IMR-90 (cell line): ENCODE results near the gene PARD3. TPM values are rescaled to one million over a fixed set of nuclear protein-coding genes. Genes with fewer than 3 reads are reported as not detected.

ENCODE experiments used
- ATAC-seq: fragments of 200-7000 bp; cut with Tn5 transposase; 2 replicates; pipeline ENCODE4 v1.9.1; 2020; ENCODE audit warnings: low read depth, mild to moderate bottlenecking, moderate library complexity
- BruUV-seq: library from RNA; stranded (reverse); fragments of 400-500 nt; replicated peaks from 2 replicates; lab custom pipeline; 2021; lab: Mats Ljungman, UMichigan
- CTCF ChIA-PET: fragments of 300-600 bp; formaldehyde crosslinking; extraction: SDS; loops from one replicate; lab custom pipeline; 2021; ENCODE audit warnings: antibody characterized with exemption; lab: Yijun Ruan, JAX
- POLR2A ChIA-PET: fragments of 300-600 bp; sonication (Branson Sonifier 250); formaldehyde crosslinking; loops from one replicate; lab custom pipeline; 2022; ENCODE audit warnings: antibody characterized with exemption; ENCODE audit not compliant: unreplicated experiment; lab: Charles Lee
- DNase-seq: peaks from one replicate; pipeline ENCODE4 v3.0.0; 2013
- H2AFZ ChIP-seq: replicated peaks from 2 replicates; pipeline ENCODE3; 2013; ENCODE audit warnings: low read length, mild to moderate bottlenecking; ENCODE audit not compliant: poor library complexity
- H2AK5ac ChIP-seq: 2 replicates; pipeline ENCODE4 v1.6.1; 2013; ENCODE audit warnings: low read depth, low read length, inconsistent platforms
- H2AK9ac ChIP-seq: replicated peaks from 2 replicates; pipeline ENCODE3; 2013; ENCODE audit warnings: mild to moderate bottlenecking, low read depth, low read length, moderate library complexity; ENCODE audit not compliant: poor library complexity
- H2BK120ac ChIP-seq: 2 replicates; pipeline ENCODE4 v1.6.1; 2013; ENCODE audit warnings: low read depth, low read length, inconsistent platforms
- H2BK15ac ChIP-seq: 3 replicates; pipeline ENCODE4 v1.6.1; 2013; ENCODE audit warnings: low read depth, low read length, inconsistent platforms
- H2BK20ac ChIP-seq: 2 replicates; pipeline ENCODE4 v1.6.1; 2013; ENCODE audit warnings: low read depth, mild to moderate bottlenecking, inconsistent platforms, low read length, moderate library complexity
- H2BK5ac ChIP-seq: 2 replicates; pipeline ENCODE4 v1.6.1; 2013; ENCODE audit warnings: mild to moderate bottlenecking, low read depth, low read length, inconsistent platforms; ENCODE audit not compliant: poor library complexity, severe bottlenecking
- H3K14ac ChIP-seq: replicated peaks from 2 replicates; pipeline ENCODE4 v1.6.1; 2013; ENCODE audit warnings: low read depth, low read length, inconsistent platforms
- H3K18ac ChIP-seq: 2 replicates; pipeline ENCODE4 v1.6.1; 2013; ENCODE audit warnings: low read depth, low read length, control low read depth
- H3K23ac ChIP-seq: 2 replicates; pipeline ENCODE4 v1.6.1; 2013; ENCODE audit warnings: low read depth, low read length, inconsistent platforms
- H3K27ac ChIP-seq: 2 replicates; pipeline ENCODE4 v1.5.1; 2013; ENCODE audit warnings: mild to moderate bottlenecking, control low read depth, low read length; ENCODE audit not compliant: insufficient read depth
- H3K27me3 ChIP-seq: 2 replicates; pipeline ENCODE4 v1.6.1; 2013; ENCODE audit warnings: low read length; ENCODE audit not compliant: control insufficient read depth, insufficient read depth
- H3K36me3 ChIP-seq: 2 replicates; pipeline ENCODE4 v1.6.1; 2013; ENCODE audit warnings: low read length, mixed read lengths; ENCODE audit not compliant: control insufficient read depth, insufficient read depth
- H3K4ac ChIP-seq: 2 replicates; pipeline ENCODE4 v1.6.1; 2013; ENCODE audit warnings: low read depth, low read length, inconsistent platforms
- H3K4me1 ChIP-seq: 2 replicates; pipeline ENCODE4 v1.6.1; 2013; ENCODE audit warnings: low read length, mixed read lengths; ENCODE audit not compliant: control insufficient read depth, insufficient read depth
- H3K4me2 ChIP-seq: 2 replicates; pipeline ENCODE4 v1.6.1; 2013; ENCODE audit warnings: low read depth, mild to moderate bottlenecking, control low read depth, low read length, moderate library complexity
- H3K4me3 ChIP-seq: 2 replicates; pipeline ENCODE4 v1.5.1; 2013; ENCODE audit warnings: low read depth, mild to moderate bottlenecking, control low read depth, low read length, moderate library complexity; ENCODE audit not compliant: insufficient read depth
- H3K56ac ChIP-seq: 2 replicates; pipeline ENCODE4 v1.6.1; 2013; ENCODE audit warnings: low read length, inconsistent platforms; ENCODE audit not compliant: insufficient read depth; ENCODE audit errors: extremely low read depth
- H3K79me1 ChIP-seq, 2 experiments: 2 replicates each; pipeline ENCODE4 v1.6.1; 2013; ENCODE audit warnings: low read length in 2 of 2, inconsistent platforms in 1 of 2, low read depth in 1 of 2
- H3K9ac ChIP-seq: 2 replicates; pipeline ENCODE4 v1.6.1; 2013; ENCODE audit warnings: low read depth, low read length, control low read depth
- H3K9me1 ChIP-seq: 2 replicates; pipeline ENCODE4 v1.6.1; 2013; ENCODE audit warnings: low read length, inconsistent platforms; ENCODE audit not compliant: insufficient read depth
- H3K9me3 ChIP-seq: 2 replicates; pipeline ENCODE4 v1.6.1; 2013; ENCODE audit warnings: low read length; ENCODE audit not compliant: control insufficient read depth, insufficient read depth
- H4K20me1 ChIP-seq: 2 replicates; pipeline ENCODE4 v1.6.1; 2013; ENCODE audit warnings: low read length, inconsistent platforms; ENCODE audit not compliant: insufficient read depth
- H4K5ac ChIP-seq: 2 replicates; pipeline ENCODE4 v1.6.1; 2013; ENCODE audit warnings: mild to moderate bottlenecking, low read depth, low read length, control low read depth
- H4K8ac ChIP-seq, 2 experiments: 2 replicates each; pipeline ENCODE4 v1.6.1; 2013; ENCODE audit warnings: low read depth in 2 of 2, low read length in 2 of 2, control low read depth in 1 of 2, inconsistent platforms in 1 of 2
- H4K91ac ChIP-seq: 2 replicates; pipeline ENCODE4 v1.6.1; 2013; ENCODE audit warnings: low read depth, low read length, inconsistent platforms; ENCODE audit not compliant: insufficient read depth
- BHLHE40 ChIP-seq: fragments of 150-350 bp; IDR thresholded peaks from 2 replicates; pipeline ENCODE4 v1.6.1; 2016; ENCODE audit warnings: mild to moderate bottlenecking, low read depth, low read length
- CEBPB ChIP-seq: IDR thresholded peaks from 2 replicates; pipeline ENCODE4 v1.6.1; 2012; ENCODE audit warnings: low read depth, low read length, improper control_type of control experiment
- CHD1 ChIP-seq: IDR thresholded peaks from 2 replicates; pipeline ENCODE4 v1.6.1; 2012; ENCODE audit warnings: low read depth, low read length, improper control_type of control experiment
- ELK1 ChIP-seq: fragments of 150-350 bp; IDR thresholded peaks from 2 replicates; pipeline ENCODE4 v1.6.1; 2016; ENCODE audit warnings: low read depth, mild to moderate bottlenecking, low read length, moderate library complexity, borderline replicate concordance
- FOS ChIP-seq: fragments of 150-350 bp; IDR thresholded peaks from 2 replicates; pipeline ENCODE4 v1.6.1; 2016; ENCODE audit warnings: low read depth, low read length
- MAFK ChIP-seq: IDR thresholded peaks from 2 replicates; pipeline ENCODE4 v1.6.1; 2012; ENCODE audit warnings: low read depth, low read length, improper control_type of control experiment
- MAZ ChIP-seq: IDR thresholded peaks from 2 replicates; pipeline ENCODE4 v1.6.1; 2012; ENCODE audit warnings: low read depth, mild to moderate bottlenecking, low read length, improper control_type of control experiment, moderate library complexity, borderline replicate concordance
- MXI1 ChIP-seq: IDR thresholded peaks from 2 replicates; pipeline ENCODE4 v1.6.1; 2012; ENCODE audit warnings: low read depth, mild to moderate bottlenecking, low read length, moderate library complexity, borderline replicate concordance
- POLR2A ChIP-seq: IDR thresholded peaks from 2 replicates; pipeline ENCODE4 v1.6.1; 2012; ENCODE audit warnings: mild to moderate bottlenecking, low read depth, low read length
- RCOR1 ChIP-seq: IDR thresholded peaks from 2 replicates; pipeline ENCODE4 v1.6.1; 2012; ENCODE audit warnings: mild to moderate bottlenecking, low read length, improper control_type of control experiment; ENCODE audit not compliant: insufficient replicate concordance
- RFX5 ChIP-seq: IDR thresholded peaks from 2 replicates; pipeline ENCODE4 v1.8.0; 2012; ENCODE audit warnings: low read depth, mild to moderate bottlenecking, low read length, moderate library complexity
- SMC3 ChIP-seq: fragments of 150-350 bp; IDR thresholded peaks from 2 replicates; pipeline ENCODE4 v1.6.1; 2016; ENCODE audit warnings: low read depth, mild to moderate bottlenecking, antibody characterized with exemption, low read length, moderate library complexity
- WGBS, 2 experiments: methylation state at CpG; one replicate each; pipeline versions ENCODE4 v1.1.5 to v1.1.7; 2013; ENCODE audit warnings: missing lambda C conversion rate in 2 of 2; ENCODE audit not compliant: insufficient read length in 1 of 2; ENCODE audit errors: extremely low coverage in 2 of 2; 5-methylcytosine and 5-hydroxymethylcytosine counted together
- dilution Hi-C: fragments of 300-500 bp; cut with HindIII; formaldehyde crosslinking; loops from one replicate; pipeline ENCODE4 v1.14.3; 2018; ENCODE audit warnings: low sequenced_read_pairs; ENCODE audit not compliant: unreplicated experiment
- in situ Hi-C: fragments of 300-500 bp; cut with MboI; formaldehyde crosslinking; loops from 3 replicates; pipeline ENCODE4 v1.14.3; 2019; ENCODE audit warnings: low sequenced_read_pairs, inconsistent platforms, mixed read lengths
- intact Hi-C: fragments of 100-400 bp; cut with micrococcal nuclease; formaldehyde crosslinking; loops from 2 replicates; pipeline ENCODE4 v1.10.0; 2022
- polyA plus RNA-seq, 3 experiments: library from polyadenylated mRNA; depleted of rRNA; stranded (reverse); fragments of >200 nt; gene quantifications; 2 replicates each; pipeline ENCODE4 v1.2.3, GENCODE V29; 2012; ENCODE audit warnings: low replicate concordance in 1 of 3
- total RNA-seq: library from RNA; depleted of rRNA; stranded (reverse); fragments of >200 nt; gene quantifications from 2 replicates; pipeline ENCODE4 v1.2.3, GENCODE V29; 2012

The PARD3 gene
- total and polyA plus RNA-seq, 2 of the 4 experiments (the other 2 are of a cell fraction) = 14.6 to 37.5 TPM

- no peak for ATAC-seq
- no peak overlapping the region for H3K4me2 ChIP-seq
- no peak overlapping the region for H2AK5ac ChIP-seq
- H3K23ac ChIP-seq = peak overlapping the region; percentile 82; the same call in 1 of the 2 replicates
- no peak overlapping the region for H4K8ac ChIP-seq
- peak overlapping the region; percentile 55; the same call in 1 of the 2 replicates for H3K4ac ChIP-seq
- no TSS peak for BruUV-seq
- peak overlapping the region; percentile 34; the same call in 2 of the 3 replicates for H2BK15ac ChIP-seq
- H2BK120ac ChIP-seq = 0 out of 2 replicates have a peak overlapping the region, but pooled peaks have one; percentile 32
- CTCF ChIA-PET = no interaction called here
- H3K27ac ChIP-seq = no peak overlapping the region
- H2BK20ac ChIP-seq = 0 out of 2 replicates have a peak overlapping the region, but pooled peaks have one; percentile 5
- no peak overlapping the region for H4K91ac ChIP-seq
- H3K4me1 ChIP-seq = peaks cover 6% of the 10 kb centered on the region
- in situ Hi-C loops (no loop called here), dilution Hi-C loops (no loop called here), intact Hi-C loops (no loop called here)
- H2AK9ac ChIP-seq = no peak overlapping the region
- no peaks in the 10 kb centered on the region for H3K27me3 ChIP-seq
- no peaks in the 10 kb centered on the region for H3K9me3 ChIP-seq
- peak overlapping the region; percentile 2 for H2BK5ac ChIP-seq
- H4K20me1 ChIP-seq = no peaks in the 10 kb centered on the region
- no peak for DNase-seq
- H3K4me3 ChIP-seq = no peak overlapping the region
- H3K36me3 ChIP-seq = peaks cover 2% of the 10 kb centered on the region; the same call in 1 of the 2 replicates
- WGBS, 2 experiments = no CpG with 5 or more reads among the region's 3 CpGs
- peak overlapping the region; percentile 67; the same call in 1 of the 2 replicates for H4K5ac ChIP-seq
- POLR2A ChIA-PET = no interaction called here
- no peak overlapping the region for H2AFZ ChIP-seq
- peak overlapping the region; percentile 54; the same call in 1 of the 2 replicates for H3K18ac ChIP-seq
- peaks cover 4% of the 10 kb centered on the region for H3K9me1 ChIP-seq
- no peak overlapping the region for H3K56ac ChIP-seq
- H3K14ac ChIP-seq = peak overlapping the region; percentile 22; the same call in 1 of the 2 replicates
- no peak overlapping the region for H3K9ac ChIP-seq
- TF ChIP-seq FOS (no peak), RFX5 (no peak), MAZ (no peak), CEBPB (no peak), MXI1 (no peak), CHD1 (no peak), SMC3 (no peak), ELK1 (no peak), BHLHE40 (no peak), RCOR1 (no peak), MAFK (no peak), POLR2A (no peak)
- no peaks in the 10 kb centered on the region for H3K79me1 ChIP-seq
Measured at GRCh38 chr10:34313888-34314287, 501.2 kb downstream of the PARD3 start.
